HS-5 (cell line): Measurements from ENCODE around the gene C8G.
A peak's percentile ranks its signal among the peaks of the same experiment; 100 is the strongest.

Experiments
- DNase-seq: peaks from one replicate; pipeline ENCODE4 v3.0.0-alpha.2; 2012; ENCODE audit warnings: low read depth

C8G gene

DNA sequence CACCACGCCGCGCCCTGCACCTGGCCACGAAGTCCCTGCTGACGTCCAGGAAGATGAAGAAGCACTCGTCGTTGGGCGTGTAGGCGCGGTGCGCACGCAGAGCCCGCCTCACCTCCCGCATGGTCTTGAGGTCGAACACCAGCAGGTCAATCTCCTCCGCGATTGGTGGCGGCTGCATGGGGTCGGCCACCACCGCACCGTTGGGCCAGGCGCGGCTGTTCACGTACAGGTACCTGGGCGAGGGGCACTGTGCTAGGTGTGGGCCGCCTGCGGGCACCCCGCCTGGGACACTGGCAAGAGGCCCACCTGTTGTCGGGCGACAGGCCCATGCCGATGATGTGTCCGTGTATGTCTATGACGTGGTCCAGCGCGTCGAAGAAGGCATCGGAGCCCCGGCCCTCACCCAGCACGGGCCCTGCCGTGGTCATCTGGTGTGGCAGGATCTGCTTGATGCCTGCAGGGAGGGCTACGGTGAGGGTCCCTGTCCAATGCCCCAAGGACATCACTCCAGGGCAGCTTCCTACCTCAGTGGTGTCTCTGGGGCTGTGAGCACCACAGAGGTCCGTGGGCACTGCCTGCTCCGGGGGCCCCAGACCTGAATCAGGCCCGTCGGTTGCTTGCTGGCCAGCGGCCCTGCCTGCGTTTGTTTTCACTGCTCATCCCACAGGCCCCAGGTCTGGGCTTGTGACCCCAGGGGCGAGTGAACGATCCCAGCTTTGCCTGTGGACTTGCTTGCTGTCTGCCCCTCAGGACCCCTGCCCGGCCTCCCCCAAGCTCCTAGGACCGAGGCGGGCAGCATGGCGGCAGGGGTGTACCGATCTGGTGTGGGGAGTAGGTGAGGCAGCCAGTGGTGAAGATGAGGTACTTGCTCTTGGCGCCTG is 3.6 kb upstream of the C8G start:
- DNase-seq = no peak

DNA sequence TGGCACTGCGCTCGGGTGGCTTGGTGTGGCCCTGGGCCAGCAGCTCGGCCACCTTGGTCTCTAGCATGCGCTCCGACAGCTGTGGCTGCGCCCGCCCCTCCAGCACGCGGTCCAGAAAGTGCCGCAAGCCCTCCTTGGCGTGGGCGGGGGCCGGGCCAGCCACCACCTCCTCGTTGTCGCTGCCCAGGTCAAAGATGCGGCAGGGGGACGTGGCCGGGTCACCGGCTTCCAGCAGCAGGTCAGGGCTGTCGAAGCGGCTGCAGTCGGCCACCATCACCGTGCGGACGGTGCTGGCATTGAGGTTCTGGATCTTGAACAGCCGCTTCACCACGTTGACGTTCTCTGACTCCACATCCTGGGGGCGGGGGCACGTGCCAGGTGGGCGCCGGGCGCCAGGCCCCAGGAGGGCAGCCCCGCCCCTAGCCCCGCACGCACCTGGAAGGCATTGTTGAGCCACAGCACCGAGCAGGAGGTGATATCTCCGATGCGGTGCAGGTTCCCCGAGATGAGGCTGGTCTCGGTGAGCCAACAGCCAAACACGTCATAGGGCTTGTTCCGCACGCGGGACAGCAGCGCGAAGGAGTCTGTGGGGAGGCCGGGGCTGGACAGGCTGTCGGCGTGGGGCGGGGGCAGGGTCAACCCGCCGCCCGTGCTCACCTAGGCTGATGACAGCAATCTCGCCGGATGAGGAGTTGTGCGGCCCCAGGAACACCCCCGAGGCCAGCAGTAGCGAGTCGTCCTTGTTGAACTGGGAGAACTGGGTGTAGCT is 2.7 kb upstream of the C8G start:
- no peak for DNase-seq

DNA sequence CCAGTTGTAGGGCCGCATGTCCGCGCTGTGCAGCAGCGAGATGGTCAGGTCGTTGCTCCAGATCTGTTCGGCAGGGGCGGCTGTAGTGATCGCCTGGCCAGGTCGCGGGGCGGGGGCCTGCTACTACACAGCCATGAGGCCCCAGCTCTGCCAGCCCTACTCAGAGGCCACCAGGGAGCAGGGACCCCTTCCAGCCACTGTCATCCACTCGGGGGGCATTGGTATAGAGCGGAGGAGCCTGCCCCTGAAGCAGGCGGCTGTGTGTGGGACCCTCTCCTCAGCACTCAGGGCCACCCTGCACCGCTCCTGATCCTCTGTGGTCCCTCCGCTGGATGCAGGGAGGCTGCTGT is 2.2 kb upstream of the C8G start:
- DNase-seq = no peak

DNA sequence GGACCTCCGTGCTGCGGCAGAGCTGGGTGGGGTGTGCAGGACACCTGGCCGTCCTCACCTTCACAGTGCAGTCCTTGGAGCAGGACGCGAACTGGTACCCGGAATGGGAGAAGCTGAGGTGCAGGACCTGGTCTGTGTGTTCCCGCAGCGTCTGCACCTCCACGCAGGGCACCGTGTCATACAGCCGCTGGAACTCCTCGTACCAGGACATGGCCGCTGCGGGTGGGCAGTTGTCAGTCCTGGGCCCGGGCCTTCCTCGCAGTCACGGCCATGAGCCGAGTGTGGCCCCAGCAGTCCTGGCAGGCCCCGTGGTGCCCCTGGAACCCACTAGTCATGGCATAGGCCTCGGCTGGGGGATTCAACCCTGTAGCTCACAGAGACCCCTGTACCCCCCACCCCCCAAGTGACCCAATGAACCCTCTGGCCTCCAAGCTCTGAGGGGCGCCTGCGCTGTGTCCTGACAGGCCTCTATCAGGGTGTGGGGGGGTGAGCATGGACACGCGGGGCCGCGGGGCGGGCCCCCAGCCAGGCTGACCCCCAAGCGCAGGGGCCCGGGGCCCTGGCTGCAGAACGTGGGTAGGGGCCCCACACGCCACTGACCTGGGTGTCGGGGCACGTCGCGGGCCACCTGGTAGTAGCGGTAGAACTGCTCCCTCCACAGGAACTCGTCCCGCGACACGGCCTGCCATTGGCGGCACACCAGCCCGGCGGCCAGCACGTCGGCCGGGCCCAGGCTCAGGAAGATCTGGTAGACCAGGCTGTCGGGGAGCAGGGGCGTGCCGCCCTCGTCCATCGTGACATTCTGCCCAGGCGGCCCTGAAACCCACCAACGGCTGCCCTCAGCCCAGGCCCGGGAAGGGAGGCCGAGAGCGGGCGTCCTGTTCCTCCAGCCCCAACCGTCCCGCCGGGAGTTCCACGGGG is 1.5 kb upstream of the C8G start:
- no peak for DNase-seq

DNA sequence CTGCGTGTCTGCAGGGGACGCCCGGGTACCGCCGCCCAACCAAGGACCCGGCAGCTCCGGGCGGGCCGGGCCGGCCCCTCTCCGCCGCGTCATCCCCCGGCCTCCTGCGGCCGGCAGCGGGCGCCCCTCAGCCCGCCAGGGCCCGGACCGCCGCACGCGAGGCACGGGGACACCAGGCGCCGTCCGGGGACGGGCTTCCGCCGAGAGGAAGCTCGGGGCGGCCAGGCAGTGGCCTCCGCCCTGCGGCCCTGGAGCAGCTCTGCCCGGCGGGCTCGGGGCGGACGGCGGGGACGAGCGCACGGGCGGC is 878 bp upstream of the C8G start:
- no peak for DNase-seq

DNA sequence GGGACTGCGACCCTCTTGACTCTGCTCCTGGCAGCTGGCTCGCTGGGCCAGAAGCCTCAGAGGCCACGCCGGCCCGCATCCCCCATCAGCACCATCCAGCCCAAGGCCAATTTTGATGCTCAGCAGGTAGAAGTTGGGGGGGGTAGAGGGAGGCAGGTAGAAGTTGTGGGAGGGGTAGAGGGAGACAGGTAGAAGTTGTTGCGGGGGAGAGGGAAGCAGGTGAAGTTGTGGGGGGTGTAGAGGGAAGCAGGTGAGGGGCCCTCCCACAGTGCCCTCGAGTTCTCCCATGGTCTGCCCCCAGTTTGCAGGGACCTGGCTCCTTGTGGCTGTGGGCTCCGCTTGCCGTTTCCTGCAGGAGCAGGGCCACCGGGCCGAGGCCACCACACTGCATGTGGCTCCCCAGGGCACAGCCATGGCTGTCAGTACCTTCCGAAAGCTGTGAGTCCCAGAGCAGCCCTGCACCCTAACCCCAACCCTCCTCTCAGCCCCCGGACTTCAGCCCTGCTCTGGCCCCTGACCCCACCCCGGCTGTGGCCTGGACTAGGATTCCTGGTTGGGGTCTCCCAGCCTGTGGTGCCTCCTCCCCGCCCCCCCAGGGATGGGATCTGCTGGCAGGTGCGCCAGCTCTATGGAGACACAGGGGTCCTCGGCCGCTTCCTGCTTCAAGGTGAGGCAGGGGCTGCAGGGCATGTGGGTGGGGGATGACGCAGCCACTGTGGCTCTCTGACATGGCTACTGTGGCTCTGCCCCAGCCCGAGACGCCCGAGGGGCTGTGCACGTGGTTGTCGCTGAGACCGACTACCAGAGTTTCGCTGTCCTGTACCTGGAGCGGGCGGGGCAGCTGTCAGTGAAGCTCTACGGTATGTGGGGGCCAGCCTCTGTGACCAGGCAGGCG is 537 bp downstream of the C8G start:
- DNase-seq = no peak

DNA sequence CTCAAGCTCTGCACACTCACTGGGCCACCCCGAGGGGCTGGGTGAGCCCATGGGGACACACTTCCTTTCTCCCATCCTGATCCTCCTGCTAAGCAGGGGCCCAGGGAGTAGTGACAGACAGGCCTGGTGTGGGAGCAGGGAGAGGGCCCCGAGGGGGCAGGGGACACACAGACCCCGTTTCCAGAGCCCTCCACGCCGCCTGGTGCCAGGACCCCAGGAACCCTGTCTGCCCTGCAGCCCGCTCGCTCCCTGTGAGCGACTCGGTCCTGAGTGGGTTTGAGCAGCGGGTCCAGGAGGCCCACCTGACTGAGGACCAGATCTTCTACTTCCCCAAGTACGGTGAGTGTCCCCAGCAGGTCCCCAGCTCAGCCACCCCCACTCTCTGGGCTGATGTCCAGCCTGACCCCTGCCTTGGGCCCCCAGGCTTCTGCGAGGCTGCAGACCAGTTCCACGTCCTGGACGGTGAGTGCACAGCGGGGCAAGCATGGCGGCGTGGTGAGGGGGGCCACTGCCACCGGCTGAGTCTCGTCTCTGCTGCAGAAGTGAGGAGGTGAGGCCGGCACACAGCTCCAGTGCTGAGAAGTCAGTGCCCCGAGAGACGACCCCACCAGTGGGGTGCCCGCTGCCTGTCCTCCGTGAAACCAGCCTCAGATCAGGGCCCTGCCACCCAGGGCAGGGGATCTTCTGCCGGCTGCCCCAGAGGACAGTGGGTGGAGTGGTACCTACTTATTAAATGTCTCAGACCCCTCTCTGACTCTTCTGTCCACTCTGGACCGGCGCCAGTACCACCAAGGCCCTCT is 1.4 kb downstream of the C8G start:
- no peak for DNase-seq

DNA sequence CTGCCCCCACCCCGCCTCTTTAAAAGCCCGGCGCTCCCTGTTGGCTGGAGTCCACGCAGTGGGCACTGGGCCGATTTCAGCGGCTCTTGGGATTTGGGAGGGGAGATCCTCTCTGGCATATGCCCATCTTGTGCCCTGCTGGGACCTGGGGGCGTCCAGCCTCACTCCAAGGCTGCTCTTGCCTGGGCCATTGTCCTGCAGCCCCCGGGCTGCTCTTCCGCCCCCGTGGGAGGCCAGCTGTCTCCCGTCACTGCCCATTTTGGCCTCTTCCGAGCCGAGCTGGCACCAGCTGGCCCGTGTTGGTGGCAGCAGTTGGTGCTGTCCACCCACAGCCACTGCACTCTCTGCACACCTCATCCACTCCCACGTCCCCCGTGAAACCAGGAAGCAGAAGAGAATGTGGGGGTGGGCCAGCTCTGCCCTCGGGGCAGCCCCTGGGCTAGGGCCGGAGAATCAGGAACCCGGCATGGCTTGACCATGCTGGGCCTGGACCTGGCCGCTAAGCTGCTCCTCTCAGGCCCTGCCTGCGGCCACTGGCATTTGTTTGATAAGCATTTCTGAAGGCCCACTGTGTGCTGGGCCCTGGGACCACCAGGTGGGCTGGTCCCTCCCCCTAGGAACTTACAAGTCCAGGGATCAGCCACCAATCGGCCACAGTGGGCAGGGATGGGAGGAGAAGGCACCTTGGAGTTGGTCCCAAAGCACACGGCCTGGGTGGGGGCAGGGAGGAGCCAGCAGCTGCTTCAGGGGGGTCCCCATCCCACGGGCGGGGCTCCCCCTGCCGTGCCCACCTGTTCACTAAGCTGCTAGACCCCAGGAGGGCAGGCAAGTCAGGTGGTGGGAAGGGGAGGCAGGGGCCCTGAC is 2.2 kb downstream of the C8G start:
- DNase-seq = no peak

DNA sequence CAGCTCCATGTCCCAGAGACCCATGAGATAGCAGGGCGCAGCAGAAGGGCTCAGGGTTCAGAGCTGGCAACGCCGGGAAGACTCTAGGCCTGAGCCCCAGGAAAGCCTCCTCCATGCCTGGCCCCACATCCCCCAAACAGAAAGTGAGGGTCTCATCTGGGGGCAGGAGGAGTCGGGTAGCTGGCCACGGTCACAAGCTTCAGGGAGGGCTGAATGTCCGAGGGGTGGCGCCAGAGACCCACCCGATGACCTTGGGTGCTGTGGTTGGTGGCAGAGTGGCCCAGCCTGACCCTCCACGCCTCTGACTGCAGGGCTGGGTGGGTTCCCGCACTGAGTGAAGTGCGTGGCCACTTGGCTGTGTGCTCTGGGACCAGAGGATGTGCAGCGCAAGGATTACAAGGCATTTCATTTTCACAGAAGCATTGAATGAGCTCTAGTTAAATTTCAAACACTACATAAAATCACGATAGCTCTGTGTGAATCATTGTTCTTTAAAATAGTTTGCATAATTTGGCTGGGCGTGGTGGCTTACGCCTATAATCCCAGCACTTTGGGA is 3.0 kb downstream of the C8G start:
- peak; percentile 15 for DNase-seq

DNA sequence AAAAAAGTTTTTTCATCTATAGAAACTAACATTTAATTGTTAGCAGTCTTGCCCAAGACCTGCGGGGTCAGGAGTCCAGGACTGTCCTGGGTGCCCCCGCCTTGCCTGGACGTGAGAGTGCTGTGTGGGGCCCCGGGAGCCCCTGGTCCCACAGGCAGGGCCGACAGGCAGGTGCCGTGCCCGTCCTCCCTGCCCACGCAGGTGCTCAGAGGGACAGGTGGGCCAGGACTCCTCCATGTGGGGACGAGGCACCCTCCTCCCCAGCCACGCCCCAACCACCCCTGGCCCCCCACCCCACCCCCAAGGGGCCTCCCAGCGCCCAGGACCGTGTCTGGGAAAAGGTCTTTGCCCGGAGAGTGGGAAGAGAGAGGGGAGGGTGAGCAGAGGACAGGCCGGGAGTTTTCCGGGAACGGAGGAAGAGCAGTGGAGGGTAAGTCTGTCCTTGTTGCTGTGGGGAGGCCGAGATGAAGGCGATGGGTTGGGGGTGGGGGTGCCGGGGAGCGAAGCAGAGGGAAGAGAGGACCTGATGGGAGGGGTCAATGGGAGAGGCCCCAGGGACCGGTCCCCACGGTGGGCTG is 4.3 kb downstream of the C8G start:
- DNase-seq = no peak

DNA sequence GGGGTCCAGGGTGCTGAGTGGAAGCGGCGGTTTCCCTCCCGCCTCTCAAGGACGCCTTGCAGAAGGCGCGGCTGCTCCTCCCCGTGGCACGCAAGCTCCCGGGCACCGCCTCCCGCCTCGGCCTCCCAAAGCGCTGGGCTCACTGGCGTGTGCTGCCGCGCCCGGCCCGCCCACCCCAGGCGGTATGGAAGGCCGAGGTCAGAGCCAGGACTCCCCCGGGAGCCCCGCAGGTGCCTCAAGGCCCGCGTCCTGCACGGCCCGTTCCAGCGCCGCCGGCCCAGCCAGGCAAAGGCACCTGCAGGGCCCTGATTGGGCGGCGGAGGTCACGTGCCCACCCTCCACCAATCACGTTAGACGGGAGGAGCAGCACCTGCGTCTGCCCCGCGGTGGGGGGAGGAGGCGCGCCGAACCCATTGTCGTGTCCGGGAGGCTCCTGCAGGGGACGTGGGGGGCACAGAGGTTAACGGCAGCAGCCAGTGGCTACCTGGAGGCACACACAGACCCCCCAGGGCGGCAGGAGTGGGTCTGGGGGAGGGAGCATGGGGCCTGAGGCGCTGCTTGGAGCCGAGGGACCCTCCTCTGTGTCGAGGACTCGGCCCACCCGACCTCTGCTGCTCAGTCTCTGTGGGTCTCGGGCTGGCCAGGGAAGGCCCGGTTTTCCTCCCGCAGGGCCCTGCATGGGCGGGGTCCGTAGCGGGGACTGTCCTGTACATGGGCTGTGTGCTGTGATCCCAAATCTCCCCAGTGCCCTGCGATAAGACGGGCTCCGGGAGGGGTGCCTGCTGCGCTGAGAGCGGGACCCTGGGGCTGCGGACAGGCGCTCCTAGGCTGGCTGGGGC is 5.0 kb downstream of the C8G start:
- peak; percentile 50 for DNase-seq

DNA sequence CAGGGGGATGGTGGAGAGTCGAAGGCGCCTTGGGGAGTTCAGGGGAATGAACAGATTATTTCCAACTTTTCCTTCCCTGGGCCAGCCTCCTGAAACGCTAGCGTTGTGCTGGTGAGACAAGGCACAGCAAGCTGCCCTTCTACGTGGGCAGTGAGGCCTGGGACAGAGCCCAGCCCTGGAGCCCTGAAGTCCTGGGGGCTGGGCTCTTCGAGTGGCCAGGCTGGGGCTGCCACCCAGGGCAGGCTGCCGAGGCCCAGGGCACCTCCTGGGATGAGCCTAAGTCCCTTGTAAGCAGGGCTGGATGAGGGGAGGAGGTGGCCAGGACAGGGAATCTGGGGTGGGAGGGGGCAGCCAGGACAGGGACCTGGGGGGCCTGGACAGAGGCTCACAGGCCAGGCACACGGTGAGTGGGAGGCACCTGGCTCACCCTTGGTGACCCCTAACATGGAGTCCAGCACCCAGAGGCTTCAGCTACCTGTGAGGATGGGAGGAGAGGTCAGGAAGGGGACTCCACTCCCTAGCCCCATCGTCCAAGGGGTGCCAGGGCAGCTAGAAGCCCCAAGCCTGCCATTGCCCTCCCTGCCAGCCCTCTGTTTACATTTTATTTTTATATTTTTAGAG is 5.7 kb downstream of the C8G start:
- DNase-seq = no peak

DNA sequence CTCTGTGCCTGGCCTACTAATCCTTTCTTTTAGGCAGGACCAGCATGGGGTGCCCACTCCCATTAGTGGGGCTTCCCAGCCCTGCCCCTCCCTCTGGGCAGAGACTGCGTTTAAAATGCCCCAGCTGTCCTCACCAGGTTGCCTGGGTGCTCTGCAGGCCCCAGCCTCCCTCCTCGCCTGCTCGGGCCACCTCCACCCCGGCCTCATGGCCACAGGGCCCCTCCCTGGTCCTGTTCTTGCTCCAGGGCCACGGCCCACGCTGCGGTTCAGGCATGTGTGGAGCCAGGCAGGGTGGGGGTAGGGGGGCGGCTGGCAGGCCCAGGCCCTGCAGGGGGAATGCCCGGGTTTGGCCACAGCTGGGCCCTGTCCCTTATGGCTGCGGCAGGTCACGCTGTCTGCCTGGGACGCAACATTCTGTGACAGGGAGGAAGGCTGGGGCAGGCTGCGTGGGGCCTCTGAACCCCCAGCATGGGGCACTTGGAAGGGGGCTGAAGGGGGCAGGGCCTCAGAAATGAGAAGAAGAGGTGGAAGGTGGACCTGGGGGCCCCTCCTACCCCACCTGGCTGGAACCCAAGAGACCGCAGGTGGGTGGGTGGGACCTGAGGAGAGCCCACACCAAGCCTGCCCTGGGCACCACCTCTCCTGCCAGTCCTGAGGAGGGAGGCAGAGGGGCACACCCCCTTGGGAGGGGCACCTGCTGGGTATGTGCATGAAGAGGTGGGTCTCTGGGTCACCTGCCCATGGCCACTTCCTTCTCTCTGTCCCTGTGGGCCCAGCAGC is 6.7 kb downstream of the C8G start, which contains the start of gene LCN12:
Gene LCN12, plus strand, starts transcription at position 733 of the 780 bp plus-strand sequence. CDS start 55 bp downstream, outside the sequence.
- no peak for DNase-seq

DNA sequence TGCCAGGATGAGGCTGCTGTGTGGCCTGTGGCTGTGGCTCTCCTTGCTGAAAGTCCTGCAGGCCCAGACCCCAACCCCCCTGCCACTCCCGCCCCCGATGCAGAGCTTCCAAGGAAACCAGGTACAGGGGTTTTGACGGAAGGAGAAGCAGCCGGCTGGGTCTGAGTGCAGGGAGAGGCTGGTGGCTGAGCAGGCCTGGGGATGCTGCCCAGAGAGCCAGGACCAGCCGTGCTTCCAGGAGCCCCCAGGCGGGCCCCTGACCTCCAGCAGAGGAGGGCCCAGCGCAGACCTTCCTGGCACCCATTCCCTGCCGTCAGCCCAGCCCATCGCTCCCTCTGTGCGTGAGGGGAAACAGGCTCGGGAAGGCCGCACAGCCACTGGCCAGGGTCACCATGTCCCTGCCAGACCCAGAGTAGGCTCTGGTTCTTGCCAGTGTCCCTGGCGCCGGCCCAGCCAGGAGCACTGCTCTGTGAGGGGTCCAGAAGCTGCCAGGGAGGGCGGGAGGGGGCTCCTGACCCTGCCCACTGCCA is 7.3 kb downstream of the C8G start:
- no peak for DNase-seq

DNA sequence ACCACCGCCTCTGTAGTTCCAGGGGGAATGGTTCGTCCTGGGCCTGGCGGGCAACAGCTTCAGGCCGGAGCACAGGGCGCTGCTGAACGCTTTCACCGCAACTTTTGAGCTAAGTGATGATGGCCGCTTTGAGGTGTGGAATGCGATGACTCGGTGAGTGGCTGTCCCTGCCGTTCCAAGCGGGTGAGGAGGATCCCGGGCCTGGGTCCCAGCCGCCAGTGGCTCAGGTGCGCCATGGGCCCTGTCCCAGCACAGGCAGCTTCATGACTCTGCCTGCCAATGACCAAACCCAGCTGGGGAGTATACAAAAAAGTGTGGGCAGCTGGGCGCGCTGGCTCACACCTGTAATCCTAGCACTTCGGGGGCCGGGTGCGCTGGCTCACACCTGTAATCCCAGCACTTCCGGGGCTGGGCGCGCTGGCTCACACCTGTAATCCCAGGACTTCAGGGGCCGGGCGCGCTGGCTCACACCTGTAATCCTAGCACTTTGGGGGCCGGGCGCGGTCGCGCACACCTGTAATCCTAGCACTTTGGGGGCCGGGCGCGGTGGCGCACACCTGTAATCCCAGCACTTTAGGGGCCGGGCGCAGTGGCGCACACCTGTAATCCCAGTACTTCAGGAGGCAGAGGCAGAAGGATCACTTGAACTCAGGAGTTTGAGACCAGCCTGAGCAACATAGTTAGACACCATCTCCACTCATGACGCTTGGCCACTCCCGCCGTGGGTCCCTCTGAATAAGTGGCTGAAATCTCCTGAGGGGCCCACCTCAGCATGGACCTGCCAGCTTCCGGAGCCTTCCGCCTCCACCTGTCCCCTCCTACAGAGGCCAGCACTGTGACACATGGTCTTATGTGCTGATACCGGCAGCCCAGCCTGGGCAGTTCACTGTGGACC is 8.1 kb downstream of the C8G start:
- no peak for DNase-seq
